Esophagus muscularis mucosa (tissue), 3 donors: ENCODE results near the gene CD151.

Experiments used
- POLR2AphosphoS5 ChIP-seq, 2 donors: sonication (generic); formaldehyde crosslinking; IDR thresholded peaks; one replicate each; pipeline ENCODE4 v1.6.1; 2017; ENCODE audit warnings: antibody characterized with exemption in 2 of 2
- TF ChIP-seq, protein P1 (sequence below), 3 experiments: fragments of 200-600 bp in 2 of 3; fragments of 450-650 bp in 1 of 3; sonication (generic) in 2 of 3; IDR thresholded peaks; one replicate each; pipeline ENCODE4 v1.5.1; 2017 to 2019; ENCODE audit warnings: antibody characterized with exemption in 3 of 3, mild to moderate bottlenecking in 2 of 3, moderate library complexity in 1 of 3

DNA sequence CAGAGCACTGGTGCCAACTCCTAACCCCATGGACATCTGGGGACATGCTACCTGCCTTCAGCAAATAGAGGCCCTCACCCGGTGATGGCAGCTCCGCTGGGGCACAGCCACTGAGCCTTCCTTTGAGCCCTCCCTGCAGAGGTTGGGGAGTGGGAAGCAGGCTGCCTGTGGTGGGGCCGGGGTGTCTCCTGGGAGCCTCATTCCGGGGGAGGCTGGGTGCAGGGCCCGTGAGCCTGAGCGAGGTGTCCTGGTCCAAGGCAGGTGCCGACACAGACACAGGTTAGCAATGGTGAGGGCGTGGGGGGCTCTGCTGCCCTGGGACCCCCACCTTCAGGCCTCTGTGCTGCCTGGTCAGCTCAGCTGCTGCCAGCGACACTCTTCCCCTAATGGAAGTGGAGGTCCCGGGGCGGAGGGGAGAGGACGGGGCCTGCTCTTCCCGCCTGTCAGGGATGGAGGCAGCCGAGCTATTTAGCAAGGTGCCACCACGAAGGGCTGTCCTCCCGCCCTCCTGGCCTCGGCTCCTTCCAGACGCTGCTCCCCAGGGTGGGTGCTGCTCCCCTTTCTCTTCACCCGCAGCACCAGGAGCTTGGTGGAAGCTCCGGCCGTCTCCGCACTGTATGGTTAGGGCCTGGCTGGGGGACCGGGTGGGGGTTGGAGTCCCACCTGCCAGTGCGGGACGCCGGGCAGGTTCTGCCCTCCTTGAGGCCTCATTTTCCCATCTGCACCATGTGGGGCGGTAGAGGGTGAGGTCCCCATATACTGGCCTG is 21.1 kb downstream of the CD151 start:
- TF ChIP-seq, protein P1, sequence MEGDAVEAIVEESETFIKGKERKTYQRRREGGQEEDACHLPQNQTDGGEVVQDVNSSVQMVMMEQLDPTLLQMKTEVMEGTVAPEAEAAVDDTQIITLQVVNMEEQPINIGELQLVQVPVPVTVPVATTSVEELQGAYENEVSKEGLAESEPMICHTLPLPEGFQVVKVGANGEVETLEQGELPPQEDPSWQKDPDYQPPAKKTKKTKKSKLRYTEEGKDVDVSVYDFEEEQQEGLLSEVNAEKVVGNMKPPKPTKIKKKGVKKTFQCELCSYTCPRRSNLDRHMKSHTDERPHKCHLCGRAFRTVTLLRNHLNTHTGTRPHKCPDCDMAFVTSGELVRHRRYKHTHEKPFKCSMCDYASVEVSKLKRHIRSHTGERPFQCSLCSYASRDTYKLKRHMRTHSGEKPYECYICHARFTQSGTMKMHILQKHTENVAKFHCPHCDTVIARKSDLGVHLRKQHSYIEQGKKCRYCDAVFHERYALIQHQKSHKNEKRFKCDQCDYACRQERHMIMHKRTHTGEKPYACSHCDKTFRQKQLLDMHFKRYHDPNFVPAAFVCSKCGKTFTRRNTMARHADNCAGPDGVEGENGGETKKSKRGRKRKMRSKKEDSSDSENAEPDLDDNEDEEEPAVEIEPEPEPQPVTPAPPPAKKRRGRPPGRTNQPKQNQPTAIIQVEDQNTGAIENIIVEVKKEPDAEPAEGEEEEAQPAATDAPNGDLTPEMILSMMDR (IDR thresholded peaks at IDR 0.05): no peak
- TF ChIP-seq POLR2AphosphoS5 (IDR thresholded peaks at IDR 0.05): no peak
